ENCODE measurements around the gene WDFY4. TPM values are rescaled to one million over a fixed set of nuclear protein-coding genes. Genes with fewer than 3 reads are reported as not detected.

WDFY4 gene
- total and polyA plus RNA-seq, 2 donors (not counting 1 experiment from before 2014, with no cell fraction given) = 0.06 to 0.66 TPM

- Histone ChIP-seq H3K9me3 (ENCODE audit: control insufficient read depth, insufficient read depth, low read depth, low read length) (no peaks in the 10 kb centered on the region), H3K79me2 (ENCODE audit: control insufficient read depth, insufficient read depth, low read length) (no peaks in the 10 kb centered on the region), H3K4me1 (ENCODE audit: control insufficient read depth, extremely low read depth, insufficient read depth, low read length) (no peaks in the 10 kb centered on the region)
Observed at GRCh38 chr10:48751730-48752129, 67.1 kb downstream of the WDFY4 start.

GRCh38 chr10:48758411-48758810 lies 73.7 kb downstream of the WDFY4 start:
- H4K20me1 ChIP-seq (ENCODE audit: control insufficient read depth, extremely low read depth, insufficient read depth, low read length) = no peaks in the 10 kb centered on the region
- no peaks in the 10 kb centered on the region for H3K36me3 ChIP-seq (ENCODE audit: control insufficient read depth, insufficient read depth, low read length)
- H3K4me2 ChIP-seq (ENCODE audit: extremely low read depth, insufficient read depth, low read length) = no peak overlapping the region
- H3K27ac ChIP-seq (ENCODE audit: insufficient read depth, low read length) = no peak overlapping the region
- H2AFZ ChIP-seq (ENCODE audit: low read length) = no peak overlapping the region
- H3K9me3 ChIP-seq (ENCODE audit: control insufficient read depth, insufficient read depth, low read depth, low read length) = no peaks in the 10 kb centered on the region
- DNase-seq (ENCODE audit: low read depth in 2 of 2) = no peak
- H3K27me3 ChIP-seq (ENCODE audit: control insufficient read depth, insufficient read depth, low read length) = no peaks in the 10 kb centered on the region
- no peak overlapping the region for H3K4me3 ChIP-seq (replicated peaks in 1 of 4; ENCODE audit: control extremely low read depth in 1 of 4, insufficient read depth in 1 of 4, low read depth in 3 of 4, low read length in 4 of 4)
- TF ChIP-seq, protein P1, sequence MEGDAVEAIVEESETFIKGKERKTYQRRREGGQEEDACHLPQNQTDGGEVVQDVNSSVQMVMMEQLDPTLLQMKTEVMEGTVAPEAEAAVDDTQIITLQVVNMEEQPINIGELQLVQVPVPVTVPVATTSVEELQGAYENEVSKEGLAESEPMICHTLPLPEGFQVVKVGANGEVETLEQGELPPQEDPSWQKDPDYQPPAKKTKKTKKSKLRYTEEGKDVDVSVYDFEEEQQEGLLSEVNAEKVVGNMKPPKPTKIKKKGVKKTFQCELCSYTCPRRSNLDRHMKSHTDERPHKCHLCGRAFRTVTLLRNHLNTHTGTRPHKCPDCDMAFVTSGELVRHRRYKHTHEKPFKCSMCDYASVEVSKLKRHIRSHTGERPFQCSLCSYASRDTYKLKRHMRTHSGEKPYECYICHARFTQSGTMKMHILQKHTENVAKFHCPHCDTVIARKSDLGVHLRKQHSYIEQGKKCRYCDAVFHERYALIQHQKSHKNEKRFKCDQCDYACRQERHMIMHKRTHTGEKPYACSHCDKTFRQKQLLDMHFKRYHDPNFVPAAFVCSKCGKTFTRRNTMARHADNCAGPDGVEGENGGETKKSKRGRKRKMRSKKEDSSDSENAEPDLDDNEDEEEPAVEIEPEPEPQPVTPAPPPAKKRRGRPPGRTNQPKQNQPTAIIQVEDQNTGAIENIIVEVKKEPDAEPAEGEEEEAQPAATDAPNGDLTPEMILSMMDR (conservative IDR thresholded peaks at IDR 0.05 in 1 of 2, IDR thresholded peaks at IDR 0.05 in 1 of 2; ENCODE audit: low read depth in 1 of 2, low read length in 2 of 2) = no peak
- TF ChIP-seq EZH2 (IDR thresholded peaks at IDR 0.05; ENCODE audit: low read length, missing control alignments) = no peak
- H3K9ac ChIP-seq (ENCODE audit: insufficient read depth, low read length) = no peak overlapping the region
- H3K79me2 ChIP-seq (ENCODE audit: control insufficient read depth, insufficient read depth, low read length) = no peaks in the 10 kb centered on the region
- no peaks in the 10 kb centered on the region for H3K4me1 ChIP-seq (ENCODE audit: control insufficient read depth, extremely low read depth, insufficient read depth, low read length)

More at GRCh38 chr10:48751730-48752129, 67.1 kb downstream of the WDFY4 start:
- Histone ChIP-seq H4K20me1 (ENCODE audit: control insufficient read depth, extremely low read depth, insufficient read depth, low read length) (no peaks in the 10 kb centered on the region), H3K27me3 (ENCODE audit: control insufficient read depth, insufficient read depth, low read length) (peaks cover 5% of the 10 kb centered on the region), H3K4me2 (ENCODE audit: extremely low read depth, insufficient read depth, low read length) (no peak overlapping the region), H3K4me3 (replicated peaks in 1 of 4; ENCODE audit: control extremely low read depth in 1 of 4, insufficient read depth in 1 of 4, low read depth in 3 of 4, low read length in 4 of 4) (no peak overlapping the region), H3K9ac (ENCODE audit: insufficient read depth, low read length) (no peak overlapping the region), H3K27ac (ENCODE audit: insufficient read depth, low read length) (no peak overlapping the region), H2AFZ (ENCODE audit: low read length) (no peak overlapping the region), H3K36me3 (ENCODE audit: control insufficient read depth, insufficient read depth, low read length) (no peaks in the 10 kb centered on the region)
- TF ChIP-seq, protein P1 (conservative IDR thresholded peaks at IDR 0.05 in 1 of 2, IDR thresholded peaks at IDR 0.05 in 1 of 2; ENCODE audit: low read depth in 1 of 2, low read length in 2 of 2) = no peak
- no peak for TF ChIP-seq EZH2 (IDR thresholded peaks at IDR 0.05; ENCODE audit: low read length, missing control alignments)
- no peak for DNase-seq (ENCODE audit: low read depth in 2 of 2)

GRCh38 chr10:48759113-48759901 lies 74.6 kb downstream of the WDFY4 start:
- no peak for DNase-seq (ENCODE audit: low read depth in 2 of 2)
- no peaks in the 10 kb centered on the region for H4K20me1 ChIP-seq (ENCODE audit: control insufficient read depth, extremely low read depth, insufficient read depth, low read length)
- H3K79me2 ChIP-seq (ENCODE audit: control insufficient read depth, insufficient read depth, low read length) = no peaks in the 10 kb centered on the region
- H3K36me3 ChIP-seq (ENCODE audit: control insufficient read depth, insufficient read depth, low read length) = no peaks in the 10 kb centered on the region
- H3K4me1 ChIP-seq (ENCODE audit: control insufficient read depth, extremely low read depth, insufficient read depth, low read length) = no peaks in the 10 kb centered on the region
- H3K4me3 ChIP-seq (replicated peaks in 1 of 4; ENCODE audit: control extremely low read depth in 1 of 4, insufficient read depth in 1 of 4, low read depth in 3 of 4, low read length in 4 of 4) = no peak overlapping the region
- H2AFZ ChIP-seq (ENCODE audit: low read length) = no peak overlapping the region
- no peaks in the 10 kb centered on the region for H3K9me3 ChIP-seq (ENCODE audit: control insufficient read depth, insufficient read depth, low read depth, low read length)
- no peak overlapping the region for H3K4me2 ChIP-seq (ENCODE audit: extremely low read depth, insufficient read depth, low read length)
- TF ChIP-seq, protein P1 (conservative IDR thresholded peaks at IDR 0.05 in 1 of 2, IDR thresholded peaks at IDR 0.05 in 1 of 2; ENCODE audit: low read depth in 1 of 2, low read length in 2 of 2) = no peak
- no peak for TF ChIP-seq EZH2 (IDR thresholded peaks at IDR 0.05; ENCODE audit: low read length, missing control alignments)
- no peak overlapping the region for H3K27ac ChIP-seq (ENCODE audit: insufficient read depth, low read length)
- no peak overlapping the region for H3K9ac ChIP-seq (ENCODE audit: insufficient read depth, low read length)
- H3K27me3 ChIP-seq (ENCODE audit: control insufficient read depth, insufficient read depth, low read length) = no peaks in the 10 kb centered on the region
